ENCODE data around the gene PIGC. TPM values are rescaled to one million over a fixed set of nuclear protein-coding genes. Genes with fewer than 3 reads are reported as not detected.

The PIGC gene
- total RNA-seq: 16.6 and 26.3 TPM in 2 replicates

DNA sequence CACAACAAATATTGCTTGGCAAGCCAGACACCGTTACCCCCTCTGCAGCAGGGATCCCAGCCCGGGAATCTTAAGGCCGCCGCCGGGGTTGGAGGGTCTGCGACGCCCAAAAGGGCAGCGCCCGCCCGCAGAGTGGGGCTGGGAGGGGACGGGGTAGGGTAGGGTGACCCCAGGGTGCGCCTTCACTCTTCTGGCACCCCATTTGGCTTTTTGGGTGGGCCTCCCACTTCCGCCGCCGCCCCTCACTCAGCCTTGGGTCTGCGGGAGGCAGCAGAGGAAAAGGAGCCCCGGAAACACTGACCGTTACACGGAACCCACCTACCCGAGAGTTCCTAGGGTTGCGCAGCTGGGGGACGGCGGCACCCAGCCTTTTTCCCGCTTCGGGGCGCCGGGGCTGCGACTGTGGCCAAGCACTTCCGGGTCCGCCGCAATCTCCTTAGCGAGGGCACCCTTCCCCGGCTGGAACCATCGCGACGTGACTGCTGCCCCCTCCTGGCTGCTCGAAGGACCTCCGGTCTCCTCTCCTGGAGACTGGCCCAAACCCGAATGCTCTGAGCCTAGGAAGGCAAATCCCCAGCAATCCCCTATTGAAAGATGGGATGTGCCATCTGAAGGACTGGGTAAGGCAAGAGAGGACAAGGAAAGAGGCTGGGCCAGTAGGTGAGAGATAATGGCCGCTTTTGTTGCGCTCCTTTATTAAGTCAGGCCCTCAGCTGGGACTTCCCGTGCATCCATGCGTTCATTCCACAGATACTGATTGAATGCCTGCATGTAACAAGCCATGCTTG, at the start of gene PIGC:
PIGC (minus strand) TSS at position 404 of the 788 bp plus-strand sequence. CDS start 1,447 bp downstream, outside the sequence.

DNA sequence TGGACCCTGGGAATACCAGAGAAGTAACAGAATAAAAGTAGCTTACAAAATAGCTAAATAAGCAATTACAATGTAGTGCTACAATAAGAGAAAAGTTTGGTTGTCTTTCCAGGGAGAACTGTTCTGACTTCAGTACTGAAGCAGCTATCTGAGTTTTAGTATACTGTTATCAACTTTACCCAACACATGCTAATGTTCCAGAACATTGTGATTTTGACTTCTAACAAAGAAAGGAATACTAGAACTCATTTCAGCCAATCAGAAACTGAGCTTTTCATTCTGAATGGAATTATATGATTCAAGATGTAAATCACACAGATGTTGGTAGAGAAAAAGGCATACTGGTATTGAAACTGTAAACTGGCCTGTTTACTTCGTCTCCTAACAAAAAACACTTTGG, 23.5 kb downstream of the PIGC start, which contains the start of gene C1orf105:
C1orf105 (plus strand) TSS at position 301 of the 400 bp plus-strand sequence. CDS start 201 bp downstream, outside the sequence.

Other genes with a start within 250 kb of the PIGC start
- not detected in 2 replicates for gene C1orf105, start 23.4 kb downstream of the PIGC start, total RNA-seq
- 22.4 and 28.1 TPM in 2 replicates for gene SUCO, start 89.1 kb upstream of the PIGC start, total RNA-seq
- not detected in 2 replicates for gene FASLG, start 215.0 kb upstream of the PIGC start, total RNA-seq